ENCODE measurements around the gene MRPL1. TPM values are rescaled to one million over a fixed set of nuclear protein-coding genes. Genes with fewer than 3 reads are reported as not detected.

MRPL1 gene
- total RNA-seq, 1 experiment from 2014 or later = 18.3 TPM

DNA sequence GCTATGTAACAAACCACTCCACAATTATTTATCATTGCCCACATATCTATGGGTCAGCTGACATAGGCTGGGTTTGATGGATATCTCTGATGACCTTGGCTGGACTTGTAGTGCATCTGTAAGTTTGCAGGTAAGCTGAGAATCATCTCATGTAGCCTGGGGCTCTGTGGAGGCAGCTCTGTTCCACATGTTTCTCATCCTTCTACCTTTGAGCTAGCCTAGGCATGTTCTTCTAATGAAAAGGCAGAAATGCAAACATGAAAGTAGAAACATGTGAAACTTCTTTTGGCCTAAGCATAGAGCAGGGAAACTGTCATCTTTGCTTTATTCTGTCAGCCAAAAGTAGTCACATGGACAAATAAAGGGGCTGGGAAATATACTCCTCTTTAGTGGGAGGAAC is 18.2 kb downstream of the MRPL1 start:
- TF ChIP-seq, protein P1, sequence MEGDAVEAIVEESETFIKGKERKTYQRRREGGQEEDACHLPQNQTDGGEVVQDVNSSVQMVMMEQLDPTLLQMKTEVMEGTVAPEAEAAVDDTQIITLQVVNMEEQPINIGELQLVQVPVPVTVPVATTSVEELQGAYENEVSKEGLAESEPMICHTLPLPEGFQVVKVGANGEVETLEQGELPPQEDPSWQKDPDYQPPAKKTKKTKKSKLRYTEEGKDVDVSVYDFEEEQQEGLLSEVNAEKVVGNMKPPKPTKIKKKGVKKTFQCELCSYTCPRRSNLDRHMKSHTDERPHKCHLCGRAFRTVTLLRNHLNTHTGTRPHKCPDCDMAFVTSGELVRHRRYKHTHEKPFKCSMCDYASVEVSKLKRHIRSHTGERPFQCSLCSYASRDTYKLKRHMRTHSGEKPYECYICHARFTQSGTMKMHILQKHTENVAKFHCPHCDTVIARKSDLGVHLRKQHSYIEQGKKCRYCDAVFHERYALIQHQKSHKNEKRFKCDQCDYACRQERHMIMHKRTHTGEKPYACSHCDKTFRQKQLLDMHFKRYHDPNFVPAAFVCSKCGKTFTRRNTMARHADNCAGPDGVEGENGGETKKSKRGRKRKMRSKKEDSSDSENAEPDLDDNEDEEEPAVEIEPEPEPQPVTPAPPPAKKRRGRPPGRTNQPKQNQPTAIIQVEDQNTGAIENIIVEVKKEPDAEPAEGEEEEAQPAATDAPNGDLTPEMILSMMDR (IDR thresholded peaks at IDR 0.05) = no peak
- no peak for TF ChIP-seq SIN3A (IDR thresholded peaks at IDR 0.05; ENCODE audit: borderline replicate concordance, insufficient read depth, low read depth, low read length)
- H3K36me3 ChIP-seq (ENCODE audit: control insufficient read depth, insufficient read depth, low read length) = peaks cover 9% of the 10 kb centered on the region; the same call in 1 of the 2 replicates
- no peaks in the 10 kb centered on the region for H3K27me3 ChIP-seq (ENCODE audit: control insufficient read depth, insufficient read depth, low read length)
- POLR2A ChIA-PET = no interaction called here
- H3K27ac ChIP-seq (ENCODE audit: low read length) = no peak overlapping the region
- CTCF ChIA-PET = no interaction called here
- in situ Hi-C loops (cut with HindIII; ENCODE audit: low pct_unique_long_range_greater_than_20kb, low sequenced_read_pairs) (no loop called here), intact Hi-C loops (cut with micrococcal nuclease; ENCODE audit: unreplicated experiment) (no loop called here)
- DNase-seq (ENCODE audit: low read depth, low spot score) = no peak
- no peak overlapping the region for H3K4me3 ChIP-seq (ENCODE audit: low read depth in 2 of 2, low read length in 2 of 2)
- no TSS peak for BruUV-seq (replicated peaks)
- no peak for ATAC-seq
- H3K9me3 ChIP-seq (ENCODE audit: control insufficient read depth, insufficient read depth, low read depth, low read length) = no peaks in the 10 kb centered on the region
- H3K4me1 ChIP-seq (ENCODE audit: control insufficient read depth, insufficient read depth, low read length) = peaks cover 3% of the 10 kb centered on the region; the same call in 1 of the 2 replicates

DNA sequence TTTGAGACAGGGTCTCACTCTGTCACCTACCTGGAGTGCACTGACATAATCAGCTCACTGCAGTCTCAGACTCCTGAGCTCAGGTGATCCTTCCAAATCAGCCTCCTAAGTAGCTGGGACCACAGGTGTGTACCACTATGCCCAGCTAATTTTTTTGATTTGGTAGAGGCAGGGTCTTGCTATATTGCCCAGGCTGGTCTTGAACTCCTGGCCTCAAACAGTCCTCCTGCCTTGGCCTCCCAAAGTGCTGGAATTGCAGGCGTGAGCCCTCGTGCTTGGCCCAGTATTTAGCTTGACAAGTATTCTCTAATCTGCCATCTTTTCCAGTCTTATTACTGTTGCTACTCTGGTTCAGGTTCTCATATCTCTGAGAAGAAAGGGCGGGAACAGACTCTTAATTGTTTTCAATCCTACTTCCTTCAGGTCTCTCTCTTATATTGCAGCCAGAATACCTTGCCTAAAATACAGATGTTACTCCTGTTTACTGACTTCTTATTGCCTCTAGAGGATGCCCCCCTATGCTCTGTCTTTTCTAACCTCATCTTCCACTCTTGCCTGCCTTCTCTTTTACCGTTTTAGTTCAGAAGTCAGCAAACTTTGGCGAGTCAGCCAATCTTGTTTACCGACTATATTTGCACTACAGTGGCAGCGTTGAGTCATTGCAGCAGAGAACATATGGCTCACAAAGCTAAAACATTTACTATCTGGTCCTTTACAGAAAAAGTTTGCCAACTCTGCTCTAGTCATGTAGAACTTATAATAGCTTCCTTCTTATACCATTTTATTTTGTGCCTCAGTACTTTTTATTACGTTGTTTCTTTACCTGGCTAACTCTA is 19.0 kb downstream of the MRPL1 start:
- no peaks in the 10 kb centered on the region for H3K27me3 ChIP-seq (ENCODE audit: control insufficient read depth, insufficient read depth, low read length)
- H3K36me3 ChIP-seq (ENCODE audit: control insufficient read depth, insufficient read depth, low read length) = peaks cover 9% of the 10 kb centered on the region; the same call in 1 of the 2 replicates
- H3K27ac ChIP-seq (ENCODE audit: low read length) = no peak overlapping the region
- DNase-seq (ENCODE audit: low read depth, low spot score) (peak; percentile 43), ATAC-seq (peak; percentile 80; the same call in 1 of the 2 replicates)
- in situ Hi-C loops (cut with HindIII; ENCODE audit: low pct_unique_long_range_greater_than_20kb, low sequenced_read_pairs) (no loop called here), intact Hi-C loops (cut with micrococcal nuclease; ENCODE audit: unreplicated experiment) (no loop called here)
- ChIA-PET CTCF (no interaction called here), POLR2A (no interaction called here)
- TF ChIP-seq, protein P1 (IDR thresholded peaks at IDR 0.05) = no peak
- TF ChIP-seq TCF7L2 (IDR thresholded peaks at IDR 0.05; ENCODE audit: low read depth, low read length) (no peak), POLR2AphosphoS5 (IDR thresholded peaks at IDR 0.05; ENCODE audit: low read depth, low read length) (no peak), SIN3A (IDR thresholded peaks at IDR 0.05; ENCODE audit: borderline replicate concordance, insufficient read depth, low read depth, low read length) (no peak)
- TF ChIP-seq, protein P2, sequence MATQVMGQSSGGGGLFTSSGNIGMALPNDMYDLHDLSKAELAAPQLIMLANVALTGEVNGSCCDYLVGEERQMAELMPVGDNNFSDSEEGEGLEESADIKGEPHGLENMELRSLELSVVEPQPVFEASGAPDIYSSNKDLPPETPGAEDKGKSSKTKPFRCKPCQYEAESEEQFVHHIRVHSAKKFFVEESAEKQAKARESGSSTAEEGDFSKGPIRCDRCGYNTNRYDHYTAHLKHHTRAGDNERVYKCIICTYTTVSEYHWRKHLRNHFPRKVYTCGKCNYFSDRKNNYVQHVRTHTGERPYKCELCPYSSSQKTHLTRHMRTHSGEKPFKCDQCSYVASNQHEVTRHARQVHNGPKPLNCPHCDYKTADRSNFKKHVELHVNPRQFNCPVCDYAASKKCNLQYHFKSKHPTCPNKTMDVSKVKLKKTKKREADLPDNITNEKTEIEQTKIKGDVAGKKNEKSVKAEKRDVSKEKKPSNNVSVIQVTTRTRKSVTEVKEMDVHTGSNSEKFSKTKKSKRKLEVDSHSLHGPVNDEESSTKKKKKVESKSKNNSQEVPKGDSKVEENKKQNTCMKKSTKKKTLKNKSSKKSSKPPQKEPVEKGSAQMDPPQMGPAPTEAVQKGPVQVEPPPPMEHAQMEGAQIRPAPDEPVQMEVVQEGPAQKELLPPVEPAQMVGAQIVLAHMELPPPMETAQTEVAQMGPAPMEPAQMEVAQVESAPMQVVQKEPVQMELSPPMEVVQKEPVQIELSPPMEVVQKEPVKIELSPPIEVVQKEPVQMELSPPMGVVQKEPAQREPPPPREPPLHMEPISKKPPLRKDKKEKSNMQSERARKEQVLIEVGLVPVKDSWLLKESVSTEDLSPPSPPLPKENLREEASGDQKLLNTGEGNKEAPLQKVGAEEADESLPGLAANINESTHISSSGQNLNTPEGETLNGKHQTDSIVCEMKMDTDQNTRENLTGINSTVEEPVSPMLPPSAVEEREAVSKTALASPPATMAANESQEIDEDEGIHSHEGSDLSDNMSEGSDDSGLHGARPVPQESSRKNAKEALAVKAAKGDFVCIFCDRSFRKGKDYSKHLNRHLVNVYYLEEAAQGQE (IDR thresholded peaks at IDR 0.05; ENCODE audit: insufficient read depth in 1 of 2, low read depth in 2 of 2, low read length in 1 of 2) = no peak
- H3K4me3 ChIP-seq (ENCODE audit: low read depth in 2 of 2, low read length in 2 of 2) = no peak overlapping the region
- no TSS peak for BruUV-seq (replicated peaks)
- H3K9me3 ChIP-seq (ENCODE audit: control insufficient read depth, insufficient read depth, low read depth, low read length) = no peaks in the 10 kb centered on the region
- peaks cover 3% of the 10 kb centered on the region; the same call in 1 of the 2 replicates for H3K4me1 ChIP-seq (ENCODE audit: control insufficient read depth, insufficient read depth, low read length)

Measured in Panc1 (cell line).